HFFc6 (cell line): Measurements from ENCODE around the gene THBS3. TPM values are rescaled to one million over a fixed set of nuclear protein-coding genes. Genes with fewer than 3 reads are reported as not detected.

ENCODE experiments used
- DNase-seq: peaks from one replicate; pipeline ENCODE4 v3.0.0-alpha.2; 2018
- H3K27ac Mint-ChIP-seq: 2 replicates; pipeline ENCODE4 v1.8.0; 2020; ENCODE audit warnings: mild to moderate bottlenecking, mixed read lengths
- H3K27me3 Mint-ChIP-seq: 2 replicates; pipeline ENCODE4 v1.8.0; 2021; ENCODE audit warnings: mild to moderate bottlenecking, moderate library complexity, mixed read lengths; ENCODE audit not compliant: insufficient read depth
- H3K36me3 Mint-ChIP-seq: 2 replicates; pipeline ENCODE4 v1.8.0; 2021; ENCODE audit warnings: low read depth, mixed read lengths
- H3K4me1 Mint-ChIP-seq: 2 replicates; pipeline ENCODE4 v1.8.0; 2020; ENCODE audit warnings: low read depth, mixed read lengths
- H3K4me3 Mint-ChIP-seq: 2 replicates; pipeline ENCODE4 v1.8.0; 2020; ENCODE audit warnings: mild to moderate bottlenecking, moderate library complexity, mixed read lengths
- H3K9me3 Mint-ChIP-seq: 2 replicates; pipeline ENCODE4 v1.8.0; 2020; ENCODE audit warnings: mild to moderate bottlenecking, mixed read lengths
- total RNA-seq, 6 experiments: library from RNA; stranded (reverse); fragmentation: NEBNext Ultra II Directional; extraction: Animal tissue kit (Norgen Biotek cat#: 25700); gene quantifications; 2 replicates in 1 of 6; 3 replicates in 5 of 6; pipeline ENCODE4 v1.2.3, GENCODE V29; 2021
- TF ChIP-seq, protein P1 (sequence below): fragments of 200-600 bp; sonication (generic); IDR thresholded peaks from 2 replicates; pipeline ENCODE4 v1.5.0; 2021; ENCODE audit warnings: antibody characterized with exemption, mild to moderate bottlenecking

Gene THBS3
- total RNA-seq, 6 experiments from 2014 or later, result 13.9 to 20.3 (median 16.9) TPM

DNA sequence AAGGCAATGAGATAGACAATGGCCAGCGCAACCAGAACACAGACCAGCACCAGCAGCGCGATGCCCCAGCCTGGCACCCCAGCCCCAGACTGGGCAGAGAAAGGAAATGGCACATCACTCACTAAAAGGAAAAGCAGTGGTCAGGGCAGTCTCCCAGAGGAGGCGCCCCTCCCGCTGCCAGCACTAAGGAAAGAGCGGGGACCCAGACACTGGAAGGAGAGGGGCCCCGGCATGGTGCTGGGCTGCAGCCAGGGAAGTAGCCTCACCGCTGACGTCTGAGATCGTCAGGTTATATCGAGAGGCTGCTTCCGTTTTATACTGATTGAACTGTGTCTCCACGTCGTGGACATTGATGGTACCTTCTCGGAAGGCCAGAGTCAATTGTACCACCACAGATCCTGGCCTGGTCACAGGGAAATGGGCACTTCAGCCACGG is 20.2 kb downstream of the THBS3 start:
- no peak for DNase-seq
- H3K27ac Mint-ChIP-seq, result no peak overlapping the region
- TF ChIP-seq, protein P1, sequence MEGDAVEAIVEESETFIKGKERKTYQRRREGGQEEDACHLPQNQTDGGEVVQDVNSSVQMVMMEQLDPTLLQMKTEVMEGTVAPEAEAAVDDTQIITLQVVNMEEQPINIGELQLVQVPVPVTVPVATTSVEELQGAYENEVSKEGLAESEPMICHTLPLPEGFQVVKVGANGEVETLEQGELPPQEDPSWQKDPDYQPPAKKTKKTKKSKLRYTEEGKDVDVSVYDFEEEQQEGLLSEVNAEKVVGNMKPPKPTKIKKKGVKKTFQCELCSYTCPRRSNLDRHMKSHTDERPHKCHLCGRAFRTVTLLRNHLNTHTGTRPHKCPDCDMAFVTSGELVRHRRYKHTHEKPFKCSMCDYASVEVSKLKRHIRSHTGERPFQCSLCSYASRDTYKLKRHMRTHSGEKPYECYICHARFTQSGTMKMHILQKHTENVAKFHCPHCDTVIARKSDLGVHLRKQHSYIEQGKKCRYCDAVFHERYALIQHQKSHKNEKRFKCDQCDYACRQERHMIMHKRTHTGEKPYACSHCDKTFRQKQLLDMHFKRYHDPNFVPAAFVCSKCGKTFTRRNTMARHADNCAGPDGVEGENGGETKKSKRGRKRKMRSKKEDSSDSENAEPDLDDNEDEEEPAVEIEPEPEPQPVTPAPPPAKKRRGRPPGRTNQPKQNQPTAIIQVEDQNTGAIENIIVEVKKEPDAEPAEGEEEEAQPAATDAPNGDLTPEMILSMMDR, result no peak
- H3K4me1 Mint-ChIP-seq, result 0 out of 2 replicates have a peak, but pooled peaks cover 7% of the 10 kb centered on the region
- peaks cover 5% of the 10 kb centered on the region; the same call in 1 of the 2 replicates for H3K36me3 Mint-ChIP-seq
- peaks cover 2% of the 10 kb centered on the region; the same call in 1 of the 2 replicates for H3K27me3 Mint-ChIP-seq
- no peaks in the 10 kb centered on the region for H3K9me3 Mint-ChIP-seq
- H3K4me3 Mint-ChIP-seq, result no peak overlapping the region

DNA sequence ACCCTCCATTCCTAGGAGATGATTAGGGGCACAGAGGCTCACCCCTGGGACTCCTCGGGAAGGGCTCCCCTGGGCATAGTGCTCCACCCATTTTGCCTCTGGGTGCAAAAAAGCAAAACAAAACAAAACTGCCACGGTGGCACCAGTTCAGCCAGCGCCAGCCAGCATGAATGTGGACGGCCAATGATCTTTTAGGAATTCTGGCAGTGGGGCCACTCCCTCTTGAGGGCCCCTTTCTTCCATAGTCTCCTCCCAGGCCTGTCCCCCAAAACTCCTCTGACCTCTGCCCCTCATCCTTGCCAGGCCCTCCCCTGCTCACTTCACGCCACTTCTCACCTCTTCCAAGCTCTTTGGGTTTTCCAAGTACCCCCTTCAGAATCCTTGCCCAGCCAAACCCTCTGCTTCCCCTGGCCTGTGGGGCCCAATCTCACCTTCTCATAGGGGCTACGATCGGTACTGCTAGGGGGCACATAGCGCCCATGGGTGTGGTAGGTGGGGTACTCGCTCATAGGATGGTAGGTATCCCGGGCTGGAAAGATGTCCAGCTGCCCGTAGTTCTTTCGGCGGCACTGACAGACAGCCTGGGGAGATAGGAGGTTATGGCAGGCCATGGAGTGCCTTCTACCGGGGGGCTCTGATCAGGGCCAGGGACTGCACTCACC is 20.8 kb downstream of the THBS3 start:
- H3K36me3 Mint-ChIP-seq, result peaks cover 5% of the 10 kb centered on the region; the same call in 1 of the 2 replicates

DNA sequence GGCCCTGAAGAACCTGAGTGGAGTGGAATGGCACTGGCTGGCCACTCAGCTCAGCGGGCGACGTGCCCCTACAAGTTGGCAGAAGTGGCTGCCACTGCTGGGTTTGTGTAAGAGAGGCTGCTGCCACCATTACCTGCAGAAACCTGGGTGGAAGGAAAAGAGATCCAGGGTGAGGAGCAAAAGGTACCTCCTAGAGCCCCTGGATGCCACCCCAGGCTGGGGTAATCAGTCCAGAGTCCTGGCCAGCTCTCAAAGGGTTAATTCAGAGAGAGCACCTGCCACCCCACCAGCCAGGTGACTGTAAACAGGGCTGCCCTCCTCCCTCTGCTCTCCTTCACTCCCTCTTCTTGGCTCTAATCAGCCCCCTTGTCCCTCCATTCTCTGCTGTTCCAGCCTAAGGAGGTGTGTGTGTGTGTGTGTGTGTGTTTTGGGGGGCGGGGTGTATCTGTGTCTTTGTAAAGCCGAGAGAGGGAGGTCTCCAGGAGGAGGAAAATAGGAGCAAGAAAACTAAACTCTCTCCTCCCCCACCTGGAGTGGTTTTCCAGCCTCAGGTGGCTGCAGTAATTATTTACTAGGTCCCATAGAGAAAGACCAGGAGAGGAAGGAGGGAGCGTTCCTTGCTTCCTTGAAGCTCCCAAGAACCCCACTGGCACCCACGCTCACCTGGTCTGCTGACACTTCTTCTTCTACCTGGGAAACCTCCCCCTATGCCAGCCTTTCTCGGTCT is 21.5 kb downstream of the THBS3 start:
- H3K4me3 Mint-ChIP-seq, result no peak overlapping the region
- H3K27ac Mint-ChIP-seq, result no peak overlapping the region
- no peak for DNase-seq
- TF ChIP-seq, protein P1, result no peak
- peaks cover 5% of the 10 kb centered on the region; the same call in 1 of the 2 replicates for H3K36me3 Mint-ChIP-seq
- H3K9me3 Mint-ChIP-seq, result no peaks in the 10 kb centered on the region
- no peaks in the 10 kb centered on the region; the same call in 1 of the 2 replicates for H3K27me3 Mint-ChIP-seq
- 0 out of 2 replicates have a peak, but pooled peaks cover 7% of the 10 kb centered on the region for H3K4me1 Mint-ChIP-seq

More for the DNA sequence above, 20.8 kb downstream of the THBS3 start:
- no peak for DNase-seq
- H3K27me3 Mint-ChIP-seq, result no peaks in the 10 kb centered on the region; the same call in 1 of the 2 replicates
- H3K4me1 Mint-ChIP-seq, result 0 out of 2 replicates have a peak, but pooled peaks cover 7% of the 10 kb centered on the region
- no peak overlapping the region for H3K4me3 Mint-ChIP-seq
- TF ChIP-seq, protein P1, result no peak
- H3K9me3 Mint-ChIP-seq, result no peaks in the 10 kb centered on the region
- no peak overlapping the region for H3K27ac Mint-ChIP-seq

DNA sequence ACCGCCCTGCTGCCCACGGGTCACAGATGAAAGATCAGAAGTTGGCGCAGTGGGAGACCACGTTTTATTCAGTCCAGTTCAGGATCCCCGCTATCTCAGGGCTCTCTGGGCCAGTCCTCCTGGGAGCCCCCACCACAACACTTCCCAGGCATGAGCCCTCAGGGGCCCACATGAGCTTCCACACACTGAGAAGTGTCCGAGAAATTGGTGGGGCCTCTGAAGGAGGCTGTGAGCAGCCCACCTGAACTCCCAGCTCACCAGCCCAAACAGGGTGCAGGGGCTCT is 22.0 kb downstream of the THBS3 start:
- no peak overlapping the region for H3K27ac Mint-ChIP-seq
- TF ChIP-seq, protein P1, result no peak
- no peaks in the 10 kb centered on the region for H3K9me3 Mint-ChIP-seq
- 0 out of 2 replicates have a peak, but pooled peaks cover 7% of the 10 kb centered on the region for H3K4me1 Mint-ChIP-seq
- H3K27me3 Mint-ChIP-seq, result no peaks in the 10 kb centered on the region; the same call in 1 of the 2 replicates
- no peak for DNase-seq
- no peak overlapping the region for H3K4me3 Mint-ChIP-seq
- H3K36me3 Mint-ChIP-seq, result peaks cover 5% of the 10 kb centered on the region; the same call in 1 of the 2 replicates

DNA sequence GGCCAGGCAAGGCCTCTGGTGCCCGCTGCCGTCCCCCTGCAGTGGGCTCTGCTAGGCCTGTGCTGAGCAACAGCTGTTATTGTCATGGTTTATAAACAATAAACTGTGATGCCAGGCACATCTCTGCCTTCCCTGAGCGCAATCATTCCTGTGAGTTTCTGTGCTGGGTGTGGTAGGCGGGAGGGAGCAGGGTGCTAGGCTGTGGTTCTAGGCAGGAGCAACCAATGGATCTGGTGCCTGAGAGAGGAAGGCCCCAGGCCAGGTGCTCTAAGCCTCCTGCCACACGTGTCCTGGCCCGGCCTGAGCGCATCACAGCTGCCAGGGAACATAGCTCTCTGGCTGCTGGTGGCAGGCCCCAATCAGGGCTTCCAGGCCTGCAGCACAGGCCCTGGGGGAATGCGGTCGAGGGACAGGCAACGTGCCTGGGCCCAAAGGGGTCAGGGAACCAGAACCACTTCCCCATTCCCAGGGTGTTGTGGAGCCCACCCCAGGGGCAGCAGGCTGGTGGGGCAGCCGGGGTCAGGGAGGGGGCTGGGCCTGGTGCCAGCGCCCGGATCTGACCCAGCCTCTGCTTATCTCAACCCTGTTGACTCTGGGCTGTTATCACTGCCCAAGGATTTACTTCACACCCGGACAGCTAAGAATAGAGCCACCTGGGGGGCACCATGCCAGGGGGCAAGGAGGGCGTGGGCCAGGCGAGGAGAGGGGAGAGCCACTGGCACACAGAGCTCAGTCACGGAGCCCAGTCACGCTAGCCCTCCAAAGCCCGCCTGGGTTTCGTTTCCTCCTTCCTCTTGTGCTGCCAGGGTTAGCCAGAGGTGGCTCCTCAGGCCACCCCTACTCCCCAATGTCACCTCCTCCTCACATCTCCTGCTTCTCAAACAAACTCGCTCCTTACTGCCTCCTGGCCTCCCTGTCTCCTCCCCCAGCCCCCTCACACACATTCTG is 22.6 kb downstream of the THBS3 start:
- DNase-seq, result no peak
- Mint-ChIP-seq H3K36me3 (peaks cover 5% of the 10 kb centered on the region; the same call in 1 of the 2 replicates), H3K9me3 (no peaks in the 10 kb centered on the region), H3K27ac (no peak overlapping the region), H3K4me3 (no peak overlapping the region), H3K4me1 (0 out of 2 replicates have a peak, but pooled peaks cover 7% of the 10 kb centered on the region), H3K27me3 (no peaks in the 10 kb centered on the region; the same call in 1 of the 2 replicates)
- TF ChIP-seq, protein P1, result no peak
